ENCODE data around the gene CNPY4.

- TF ChIP-seq POLR2A (IDR thresholded peaks at IDR 0.05) = no peak
- TF ChIP-seq, protein P1, sequence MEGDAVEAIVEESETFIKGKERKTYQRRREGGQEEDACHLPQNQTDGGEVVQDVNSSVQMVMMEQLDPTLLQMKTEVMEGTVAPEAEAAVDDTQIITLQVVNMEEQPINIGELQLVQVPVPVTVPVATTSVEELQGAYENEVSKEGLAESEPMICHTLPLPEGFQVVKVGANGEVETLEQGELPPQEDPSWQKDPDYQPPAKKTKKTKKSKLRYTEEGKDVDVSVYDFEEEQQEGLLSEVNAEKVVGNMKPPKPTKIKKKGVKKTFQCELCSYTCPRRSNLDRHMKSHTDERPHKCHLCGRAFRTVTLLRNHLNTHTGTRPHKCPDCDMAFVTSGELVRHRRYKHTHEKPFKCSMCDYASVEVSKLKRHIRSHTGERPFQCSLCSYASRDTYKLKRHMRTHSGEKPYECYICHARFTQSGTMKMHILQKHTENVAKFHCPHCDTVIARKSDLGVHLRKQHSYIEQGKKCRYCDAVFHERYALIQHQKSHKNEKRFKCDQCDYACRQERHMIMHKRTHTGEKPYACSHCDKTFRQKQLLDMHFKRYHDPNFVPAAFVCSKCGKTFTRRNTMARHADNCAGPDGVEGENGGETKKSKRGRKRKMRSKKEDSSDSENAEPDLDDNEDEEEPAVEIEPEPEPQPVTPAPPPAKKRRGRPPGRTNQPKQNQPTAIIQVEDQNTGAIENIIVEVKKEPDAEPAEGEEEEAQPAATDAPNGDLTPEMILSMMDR (IDR thresholded peaks at IDR 0.05) = no peak
Measured at GRCh38 chr7:100115026-100115425, 4.4 kb upstream of the CNPY4 start.

Measured in esophagus squamous epithelium (tissue), 4 donors.